Activated CD4-positive, CD25-positive, alpha-beta regulatory T cell treated with anti-CD3 and anti-CD28 coated beads, Interleukin-2, amount 50 U/mL, for 16 hours (primary cell): ENCODE measurements around the gene IZUMO2.

Source experiments
- DNase-seq: peaks from one replicate; pipeline ENCODE4 v3.0.0-alpha.2; 2020; ENCODE audit warnings: low read depth, low spot score

IZUMO2 gene

DNA sequence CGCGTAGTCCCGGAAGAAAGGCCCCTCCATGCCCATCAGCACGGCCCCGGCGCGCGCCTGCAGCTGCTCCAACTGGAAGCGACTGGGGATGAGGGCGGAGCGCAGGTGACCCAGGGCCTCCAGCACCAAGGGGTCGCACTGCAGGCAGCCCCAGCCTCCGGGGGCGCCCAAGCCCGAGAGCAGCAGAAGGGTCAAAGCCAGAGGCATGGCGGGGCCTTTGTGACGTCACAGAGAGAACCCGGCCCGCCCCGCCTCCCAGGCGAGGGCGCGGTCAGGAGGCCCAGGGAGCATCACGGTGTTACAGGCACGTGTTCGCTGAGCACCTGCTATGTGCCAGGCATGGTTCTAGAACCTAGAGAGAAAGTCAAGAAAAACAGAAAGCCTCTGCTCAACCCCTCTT is at the start of gene IZUMO2:
IZUMO2 (minus strand) TSS at position 294 of the 400 bp plus-strand sequence; CDS start at position 207, 87 bp downstream.
- no peak for DNase-seq

DNA sequence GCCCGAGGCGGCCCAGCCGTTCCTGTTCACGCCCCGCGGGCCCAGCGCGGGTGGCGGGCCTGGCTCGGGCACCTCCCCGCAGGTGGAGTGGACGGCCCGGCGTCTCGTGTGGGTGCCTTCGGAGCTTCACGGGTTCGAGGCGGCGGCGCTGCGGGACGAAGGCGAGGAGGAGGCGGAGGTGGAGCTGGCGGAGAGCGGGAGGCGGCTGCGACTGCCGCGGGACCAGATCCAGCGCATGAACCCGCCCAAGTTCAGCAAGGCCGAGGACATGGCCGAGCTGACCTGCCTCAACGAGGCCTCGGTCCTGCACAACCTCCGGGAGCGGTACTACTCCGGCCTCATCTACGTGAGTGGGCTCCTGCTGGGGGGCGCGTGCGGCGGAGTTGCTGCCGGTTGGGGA is 47.3 kb upstream of the IZUMO2 start:
- DNase-seq, result no peak

GRCh38 chr19:50209131-50209530 is 46.0 kb upstream of the IZUMO2 start:
- DNase-seq, result no peak

DNA sequence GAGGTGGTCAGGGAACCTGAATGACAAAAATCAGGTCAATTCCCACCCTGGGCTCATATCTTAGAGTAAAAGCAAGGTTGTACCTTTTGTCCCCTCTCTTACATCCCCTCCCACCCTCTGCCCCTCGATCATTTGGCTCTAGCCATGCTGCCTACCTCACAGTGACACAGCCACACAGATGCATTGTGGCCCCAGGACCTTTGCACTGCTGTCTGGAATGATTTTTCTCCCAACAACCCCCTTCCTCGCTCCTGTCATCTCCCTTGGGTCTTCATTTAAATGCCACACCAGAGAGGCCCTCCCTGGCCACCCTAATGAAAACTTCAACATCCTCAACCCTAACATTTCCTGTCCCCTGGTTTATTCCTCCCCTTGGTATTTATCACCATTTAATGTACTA is 44.6 kb upstream of the IZUMO2 start:
- no peak for DNase-seq

DNA sequence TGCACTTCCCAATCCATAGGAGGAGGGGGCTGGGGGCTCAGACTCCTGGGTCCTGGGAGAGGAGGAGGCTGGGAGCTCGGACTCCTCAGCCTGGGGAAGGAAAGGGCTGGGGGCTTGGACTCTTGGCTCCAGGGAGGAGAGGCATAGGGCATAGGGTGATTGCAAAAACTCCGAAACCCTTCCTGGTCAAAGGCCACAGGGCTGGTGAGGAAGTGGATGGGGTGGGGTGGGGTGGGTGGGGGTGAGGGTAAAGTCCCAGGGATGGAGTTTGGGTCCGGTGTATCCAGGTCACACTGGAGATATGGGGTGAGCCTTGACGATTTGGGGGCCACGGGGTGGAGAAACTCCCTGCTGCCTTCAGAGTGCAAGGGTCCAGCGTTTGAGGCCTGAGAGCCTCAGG is 43.1 kb upstream of the IZUMO2 start:
- DNase-seq, result no peak

- DNase-seq, result no peak
These were observed 42.6 kb upstream of the IZUMO2 start for GRCh38 chr19:50205681-50206138.

GRCh38 chr19:50204811-50205675 is 42.0 kb upstream of the IZUMO2 start:
- no peak for DNase-seq

- no peak for DNase-seq
These were observed 41.0 kb upstream of the IZUMO2 start for GRCh38 chr19:50204081-50204428.

- no peak for DNase-seq
These were observed 40.4 kb upstream of the IZUMO2 start, which contains the start of gene MYH14 for GRCh38 chr19:50203281-50204080. Gene MYH14, plus strand, starts transcription at chr19:50203622. Its CDS starts 6,744 bp downstream, at chr19:50210366.

DNA sequence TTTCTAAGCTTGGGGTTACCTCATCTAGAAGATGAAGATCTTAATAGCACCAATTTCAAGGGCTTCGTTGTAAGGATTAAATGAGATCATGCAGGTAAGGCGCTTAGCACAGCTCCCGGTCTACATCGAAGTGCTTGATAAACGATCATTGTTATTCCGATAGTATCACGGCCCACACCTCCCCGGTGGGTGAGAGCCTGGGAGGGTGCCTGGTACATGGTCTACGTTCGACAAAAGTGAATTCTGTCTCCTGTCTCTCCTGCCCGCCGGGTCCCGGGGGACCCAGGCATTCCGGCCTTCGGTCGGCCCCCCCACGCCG is 39.8 kb upstream of the IZUMO2 start:
- DNase-seq, result no peak

GRCh38 chr19:50202386-50202785 is 39.3 kb upstream of the IZUMO2 start:
- DNase-seq, result no peak

DNA sequence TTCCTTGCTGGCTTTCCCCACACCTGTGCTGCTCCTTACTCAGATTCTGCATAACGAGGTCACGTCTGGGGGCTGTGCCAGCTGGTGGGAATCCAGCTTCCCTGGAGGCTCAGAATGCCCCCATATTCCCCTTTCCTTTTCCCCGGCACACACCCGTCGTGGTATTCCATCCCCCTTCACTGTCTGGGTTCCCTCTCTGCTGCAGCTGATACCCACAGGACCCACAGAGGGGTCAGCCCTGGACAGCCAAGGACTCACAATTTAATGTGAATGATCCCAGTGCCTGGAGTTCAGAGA is 36.1 kb upstream of the IZUMO2 start:
- no peak for DNase-seq

GRCh38 chr19:50198431-50199258 is 35.6 kb upstream of the IZUMO2 start:
- DNase-seq, result no peak

GRCh38 chr19:50197348-50197747 is 34.3 kb upstream of the IZUMO2 start:
- no peak for DNase-seq

DNA sequence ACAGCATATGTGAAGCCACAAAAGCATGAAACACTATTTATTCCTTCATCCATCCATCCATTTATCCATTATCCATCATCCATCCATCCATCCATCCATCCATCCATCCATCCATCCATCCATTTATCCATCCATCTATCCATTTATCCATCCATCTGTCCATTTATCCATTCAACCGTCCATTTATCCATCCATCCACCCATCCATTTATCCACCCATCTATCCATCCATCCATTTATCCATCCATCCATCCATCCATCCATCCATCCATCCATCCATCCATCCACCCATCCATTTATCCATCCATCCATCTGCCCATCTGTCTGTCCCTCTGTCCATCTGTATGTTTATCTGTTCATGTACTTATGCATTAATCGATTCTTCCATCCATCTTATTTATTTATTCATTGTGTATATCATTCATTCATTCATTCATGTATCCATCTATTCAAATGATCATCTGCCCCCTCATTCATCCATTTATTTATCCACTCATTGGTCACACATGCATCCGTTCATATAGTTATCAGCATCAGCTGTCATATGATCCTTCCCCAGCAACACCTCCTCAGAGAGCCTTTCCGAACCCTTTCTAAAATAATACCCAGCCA is 33.3 kb upstream of the IZUMO2 start:
- no peak for DNase-seq

GRCh38 chr19:50195224-50195623 is 32.1 kb upstream of the IZUMO2 start:
- DNase-seq, result no peak

DNA sequence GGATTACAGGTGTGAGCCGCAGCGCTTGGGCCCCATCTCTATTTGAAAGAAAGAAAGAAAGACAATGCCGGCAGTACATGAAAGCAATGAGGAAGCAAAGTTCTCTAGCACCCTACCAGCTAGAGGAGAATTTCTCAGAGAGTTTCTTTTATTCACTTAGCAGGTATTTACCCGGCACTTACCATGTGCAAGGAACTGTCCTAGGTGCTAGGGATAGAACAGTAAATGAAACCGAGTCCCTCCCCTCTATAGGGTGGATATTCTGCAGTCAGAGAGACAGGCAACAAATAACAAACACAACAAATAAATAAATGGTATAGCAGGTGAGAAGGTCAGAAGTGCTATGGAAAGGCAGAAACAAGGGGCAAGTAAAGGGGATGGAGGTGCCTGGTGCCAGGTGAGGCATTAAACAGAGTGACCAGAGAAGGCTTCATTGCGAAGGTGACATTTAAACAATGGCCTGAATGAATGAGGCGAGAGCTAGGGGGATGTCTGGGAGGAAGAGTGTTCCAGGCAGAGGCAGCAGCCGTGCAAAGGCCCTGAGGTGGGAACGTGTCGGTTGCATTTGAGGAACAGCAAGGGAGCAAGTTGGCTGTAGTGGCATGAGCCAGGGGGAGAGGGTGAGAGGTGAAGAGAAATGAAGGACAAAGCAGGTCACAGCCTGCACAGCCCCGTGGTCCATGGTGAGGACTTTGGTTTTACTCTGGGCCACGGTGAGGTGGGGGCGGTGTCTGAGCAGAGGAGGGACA is 29.6 kb upstream of the IZUMO2 start:
- no peak for DNase-seq

DNA sequence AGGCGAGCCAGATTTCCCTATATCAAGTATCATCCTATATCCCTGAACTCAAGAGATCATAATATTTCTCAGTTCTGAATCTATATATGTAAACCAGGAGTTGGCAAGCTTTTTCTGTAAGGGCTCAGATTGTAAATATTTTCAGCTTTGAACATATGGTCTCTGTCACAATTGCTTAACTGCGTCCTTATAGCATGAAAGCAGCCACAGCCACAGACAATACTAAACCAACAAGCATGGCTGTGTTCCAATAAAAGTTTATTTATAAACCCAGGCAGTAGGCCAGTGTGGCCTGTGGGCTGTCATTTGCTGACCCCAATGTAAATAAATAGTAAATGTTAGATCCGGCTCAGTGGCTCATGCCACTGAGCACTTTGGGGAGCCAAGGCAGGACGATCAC is 28.1 kb upstream of the IZUMO2 start:
- DNase-seq, result no peak

- no peak for DNase-seq
These were observed 27.4 kb upstream of the IZUMO2 start for GRCh38 chr19:50190439-50190891.

DNA sequence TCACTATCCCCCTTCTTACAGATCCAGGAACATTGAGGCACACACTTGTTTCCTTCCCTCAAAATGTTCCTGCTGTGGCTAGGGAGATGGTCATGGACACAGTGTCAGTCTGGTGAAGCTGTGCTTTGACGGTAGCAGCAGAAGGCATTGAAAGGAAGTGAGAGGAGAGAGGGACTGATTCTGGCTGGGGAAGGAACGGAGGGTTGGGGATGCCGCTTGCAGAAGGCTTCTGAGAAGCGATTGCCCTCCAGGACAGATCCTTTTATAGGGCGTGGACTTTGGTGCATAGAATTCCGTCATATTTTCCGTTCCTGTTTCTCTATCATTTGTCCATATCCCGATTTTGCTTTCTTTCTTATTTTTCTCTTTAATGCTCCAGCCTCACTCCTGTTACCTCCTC is 26.2 kb upstream of the IZUMO2 start:
- DNase-seq, result no peak

DNA sequence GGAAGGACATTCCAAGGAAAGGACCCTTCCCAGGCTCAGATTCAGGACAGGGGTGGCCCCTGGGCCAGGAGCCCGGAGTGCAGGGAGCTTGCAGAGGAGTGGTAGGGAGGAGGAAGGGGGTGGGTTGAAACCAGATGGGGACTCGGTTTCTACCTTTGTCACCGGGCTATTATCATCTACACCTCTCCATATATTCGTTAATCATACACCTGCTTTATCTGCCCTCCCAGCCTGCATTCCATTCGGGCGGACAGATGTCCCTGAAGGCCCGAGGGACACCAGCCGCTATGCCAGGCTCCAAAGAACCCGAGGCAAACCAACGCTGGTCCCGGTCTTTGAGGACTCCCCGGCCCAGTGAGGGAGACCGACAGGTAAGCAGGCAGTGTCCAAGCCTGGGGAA is 24.9 kb upstream of the IZUMO2 start:
- no peak for DNase-seq
